Smooth muscle cell (in vitro differentiated cells): ENCODE data around the gene LTBP1. TPM values are rescaled to one million over a fixed set of nuclear protein-coding genes. Genes with fewer than 3 reads are reported as not detected.

Experiments used
- DNase-seq: peaks from one replicate; lab custom pipeline; 2025; ENCODE audit not compliant: unreplicated experiment; lab: John Stamatoyannopoulos, UW
- H2AFZ ChIP-seq: fragments of 200-600 bp; sonication (generic); 2 replicates; pipeline ENCODE4 v1.6.0; 2016; ENCODE audit warnings: antibody characterized with exemption, low read depth, mild to moderate bottlenecking
- H3F3A ChIP-seq: fragments of 200-600 bp; sonication (generic); 2 replicates; pipeline ENCODE4 v1.6.0; 2017; ENCODE audit warnings: antibody characterized with exemption, low read depth
- H3K27ac ChIP-seq: fragments of 200-600 bp; sonication (generic); 2 replicates; pipeline ENCODE4 v1.5.1; 2016; ENCODE audit warnings: low read depth, mild to moderate bottlenecking
- H3K27me3 ChIP-seq: fragments of 200-600 bp; sonication (generic); 2 replicates; pipeline ENCODE4 v1.6.1; 2016; ENCODE audit warnings: low read depth, mild to moderate bottlenecking
- H3K36me3 ChIP-seq: fragments of 200-600 bp; sonication (generic); 2 replicates; pipeline ENCODE4 v1.5.1; 2016; ENCODE audit warnings: low read depth
- H3K4me1 ChIP-seq: fragments of 200-600 bp; sonication (generic); 2 replicates; pipeline ENCODE4 v1.5.1; 2016; ENCODE audit warnings: low read depth
- H3K4me2 ChIP-seq: fragments of 200-600 bp; sonication (generic); 2 replicates; pipeline ENCODE4 v1.6.0; 2016; ENCODE audit warnings: mild to moderate bottlenecking
- H3K4me3 ChIP-seq: fragments of 200-600 bp; sonication (generic); 2 replicates; pipeline ENCODE4 v1.5.1; 2016; ENCODE audit warnings: mild to moderate bottlenecking
- H3K79me2 ChIP-seq: fragments of 200-600 bp; sonication (generic); 2 replicates; pipeline ENCODE4 v1.6.0; 2016; ENCODE audit warnings: low read depth, mild to moderate bottlenecking
- H3K9ac ChIP-seq: fragments of 200-600 bp; sonication (generic); 2 replicates; pipeline ENCODE4 v1.6.0; 2016; ENCODE audit warnings: low read depth
- H3K9me3 ChIP-seq: fragments of 200-600 bp; sonication (generic); replicated peaks from 2 replicates; pipeline ENCODE4 v1.5.1; 2016; ENCODE audit warnings: low read depth
- H4K20me1 ChIP-seq: fragments of 200-600 bp; sonication (generic); 2 replicates; pipeline ENCODE4 v1.6.0; 2016; ENCODE audit warnings: low read depth
- CTCF ChIP-seq: fragments of 200-600 bp; sonication (generic); IDR thresholded peaks from 2 replicates; pipeline ENCODE4 v1.5.1; 2017; ENCODE audit warnings: borderline replicate concordance, mild to moderate bottlenecking, antibody characterized with exemption; ENCODE audit not compliant: insufficient read depth, poor library complexity, severe bottlenecking
- WGBS: methylation state at CpG from one replicate; pipeline ENCODE4 v1.1.7; 2016; ENCODE audit warnings: low lambda C conversion rate; 5-methylcytosine and 5-hydroxymethylcytosine counted together
- polyA plus RNA-seq: library from polyadenylated mRNA; unstranded; fragments of >200 nt; fragmentation: Nextera tagmentation; extraction: Ambion mirVana; gene quantifications from 2 replicates; pipeline ENCODE4 v1.2.1, GENCODE V29; 2016
- total RNA-seq: library from RNA; depleted of rRNA; stranded (reverse); fragments of >200 nt; gene quantifications from 2 replicates; pipeline ENCODE4 v1.2.3, GENCODE V29; 2014

The LTBP1 gene
- total and polyA plus RNA-seq, 2 experiments from 2014 or later, result 146 to 250 TPM

GRCh38 chr2:33108483-33109443 is 162.0 kb downstream of the LTBP1 start:
- no peaks in the 10 kb centered on the region for H4K20me1 ChIP-seq
- H3K27ac ChIP-seq, result peak overlapping the region; percentile 92
- no peaks in the 10 kb centered on the region for H3K79me2 ChIP-seq
- no peaks in the 10 kb centered on the region for H3K36me3 ChIP-seq
- TF ChIP-seq CTCF, result no peak
- H2AFZ ChIP-seq, result no peak overlapping the region
- 31% methylated on average over 11 of the region's 11 CpGs for WGBS
- no peaks in the 10 kb centered on the region for H3K27me3 ChIP-seq
- peaks cover 39% of the 10 kb centered on the region for H3K4me1 ChIP-seq
- peak overlapping the region; percentile 78 for H3K4me2 ChIP-seq
- DNase-seq, result no peak
- H3F3A ChIP-seq, result peaks cover 12% of the 10 kb centered on the region
- H3K9ac ChIP-seq, result peak overlapping the region; percentile 74
- no peak overlapping the region for H3K4me3 ChIP-seq
- no peaks in the 10 kb centered on the region for H3K9me3 ChIP-seq

GRCh38 chr2:33110461-33110860 is 163.7 kb downstream of the LTBP1 start:
- Histone ChIP-seq H3F3A (peaks cover 8% of the 10 kb centered on the region), H3K9ac (peak overlapping the region; percentile 84), H2AFZ (no peak overlapping the region), H3K27me3 (no peaks in the 10 kb centered on the region), H3K9me3 (no peaks in the 10 kb centered on the region), H3K36me3 (no peaks in the 10 kb centered on the region), H3K4me1 (peaks cover 28% of the 10 kb centered on the region), H3K79me2 (no peaks in the 10 kb centered on the region), H3K27ac (peak overlapping the region; percentile 92), H4K20me1 (no peaks in the 10 kb centered on the region), H3K4me3 (no peak overlapping the region), H3K4me2 (peak overlapping the region; percentile 78)
- no peak for DNase-seq
- 30% methylated on average over 5 of the region's 5 CpGs for WGBS
- TF ChIP-seq CTCF, result no peak

- H3K27ac ChIP-seq, result peak overlapping the region; percentile 92
- H2AFZ ChIP-seq, result no peak overlapping the region
- H3K9ac ChIP-seq, result peak overlapping the region; percentile 84
- no peak for TF ChIP-seq CTCF
- H3K27me3 ChIP-seq, result no peaks in the 10 kb centered on the region
- H3K4me1 ChIP-seq, result peaks cover 29% of the 10 kb centered on the region
- 19% methylated on average over 10 of the region's 10 CpGs for WGBS
- peak overlapping the region; percentile 78 for H3K4me2 ChIP-seq
- no peak overlapping the region for H3K4me3 ChIP-seq
- H4K20me1 ChIP-seq, result no peaks in the 10 kb centered on the region
- no peak for DNase-seq
- H3K9me3 ChIP-seq, result no peaks in the 10 kb centered on the region
- no peaks in the 10 kb centered on the region for H3K36me3 ChIP-seq
- no peaks in the 10 kb centered on the region for H3K79me2 ChIP-seq
- H3F3A ChIP-seq, result peaks cover 8% of the 10 kb centered on the region
Observed at GRCh38 chr2:33111002-33111446, 164.3 kb downstream of the LTBP1 start.
